ENCODE data around the gene THRB.
A peak's percentile ranks its signal among the peaks of the same experiment; 100 is the strongest.

The THRB gene

DNA sequence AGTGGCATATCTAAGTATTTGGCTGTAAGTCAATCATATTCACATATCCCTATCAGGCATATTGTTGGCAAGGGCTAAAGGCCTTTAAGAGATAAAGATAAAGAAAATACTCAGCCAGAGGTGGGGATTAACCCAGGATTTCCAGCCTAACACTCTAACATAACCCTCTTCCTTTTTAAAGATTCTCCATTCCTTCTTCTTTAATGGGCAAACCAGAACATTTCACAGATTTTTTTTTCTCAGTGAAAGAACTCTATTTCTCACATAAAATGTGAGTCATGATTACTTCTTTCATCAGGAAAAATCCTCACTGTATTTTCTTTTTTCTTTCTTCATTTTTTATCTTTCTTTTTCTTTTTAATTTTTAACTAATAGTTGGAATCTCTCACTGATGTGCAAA, 349.2 kb downstream of the THRB start:
- DNase-seq (ENCODE audit: low read depth) = peak; percentile 26

DNA sequence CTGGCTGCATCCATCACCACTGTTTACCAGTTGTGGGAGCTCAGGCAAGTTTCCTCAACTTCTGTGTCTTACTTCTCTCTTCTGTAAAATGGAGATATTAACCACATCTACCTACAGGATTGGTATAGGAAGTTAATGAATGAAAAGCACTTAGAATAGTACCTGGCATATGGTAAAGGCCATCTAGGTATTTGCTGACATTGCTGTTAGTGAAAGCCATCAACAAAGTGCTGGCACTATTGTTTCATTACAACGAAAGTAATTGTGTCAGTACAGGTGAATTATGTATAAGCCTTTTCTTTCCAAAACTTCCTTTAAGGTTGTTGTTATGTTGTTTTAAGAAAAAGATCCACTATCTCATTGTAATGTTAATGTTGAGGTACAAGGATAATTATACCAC, 352.5 kb downstream of the THRB start:
- DNase-seq (ENCODE audit: low read depth) = no peak

DNA sequence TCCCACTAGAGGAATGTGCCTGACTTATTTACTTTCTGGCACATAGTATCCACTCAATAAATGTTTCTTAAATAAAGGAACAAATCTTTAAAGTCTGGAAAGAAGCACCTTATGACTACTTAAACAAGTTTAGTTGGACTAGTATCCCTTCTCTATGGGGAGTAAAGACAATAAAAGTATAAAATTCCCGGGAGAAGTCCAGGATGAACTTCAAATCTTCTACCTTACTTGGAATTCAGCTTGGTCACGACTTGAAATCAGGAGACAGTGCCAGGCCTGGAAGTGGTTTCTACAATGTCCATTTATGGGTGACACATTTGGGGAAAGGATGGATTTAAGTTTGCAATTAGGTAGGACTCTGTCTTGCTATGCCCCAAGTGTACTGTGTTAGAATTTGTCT, 353.1 kb downstream of the THRB start:
- no peak for DNase-seq (ENCODE audit: low read depth)

DNA sequence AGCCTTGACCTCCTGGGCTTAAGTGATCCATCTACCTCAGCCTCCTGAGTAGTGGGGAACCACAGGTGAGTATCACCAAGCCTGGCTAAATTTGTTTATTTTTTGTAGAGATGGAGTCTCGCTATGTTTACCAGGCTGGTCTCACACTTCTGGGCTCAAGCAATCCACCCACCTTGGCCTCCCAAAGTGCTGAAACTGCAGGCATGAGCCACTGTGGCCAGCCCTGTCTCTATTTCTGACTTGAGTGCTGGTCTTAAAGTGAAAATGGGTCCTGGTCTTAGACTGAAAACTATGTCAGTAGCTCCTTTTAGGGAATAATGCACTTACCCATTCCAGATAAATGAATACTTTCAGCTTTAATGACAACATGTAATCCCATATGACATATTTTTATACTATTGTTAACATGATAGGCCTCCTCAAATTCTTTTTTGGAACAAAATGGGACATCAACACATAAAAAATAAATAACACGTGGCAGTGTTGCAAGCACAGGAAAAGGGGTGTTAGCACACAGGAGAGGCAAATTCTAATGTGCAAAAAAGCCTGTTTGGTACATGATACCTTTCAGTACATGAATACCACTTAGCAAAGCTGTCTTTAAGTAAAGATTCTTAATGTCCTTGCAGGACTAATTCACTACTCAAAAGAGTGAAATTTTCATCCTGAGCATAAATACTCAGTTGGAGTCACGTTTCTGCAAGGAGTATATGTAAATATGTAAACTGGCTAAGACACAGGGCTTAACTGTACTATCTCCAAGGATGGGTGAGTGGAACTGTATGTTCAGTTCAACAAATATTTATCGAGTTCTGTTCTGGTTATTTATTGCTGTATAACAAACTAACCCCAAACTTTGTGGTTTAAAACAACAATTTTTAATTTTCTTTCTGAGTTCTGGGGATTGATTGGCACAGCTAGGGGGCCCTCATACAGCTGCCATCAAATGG, 354.9 kb downstream of the THRB start:
- peak; percentile 70 for DNase-seq (ENCODE audit: low read depth)

DNA sequence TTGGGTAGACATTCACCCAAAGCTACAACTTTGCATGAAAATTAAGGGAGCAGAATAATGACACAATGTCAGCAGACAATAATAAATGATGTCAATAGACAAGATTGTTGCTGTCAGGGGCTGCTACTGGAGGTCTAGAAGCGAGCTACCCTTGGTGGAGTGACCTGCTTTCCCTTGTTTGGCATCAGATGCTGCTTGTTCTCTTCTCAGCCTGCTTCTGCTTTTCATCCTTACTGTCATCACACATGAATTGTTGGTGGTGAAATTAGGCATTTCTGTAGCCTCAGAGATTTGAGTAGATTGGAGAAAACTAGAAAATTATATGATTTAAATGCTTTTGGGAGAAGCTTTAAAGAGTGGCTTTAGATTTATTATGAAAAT, 355.8 kb downstream of the THRB start:
- DNase-seq (ENCODE audit: low read depth) = no peak

DNA sequence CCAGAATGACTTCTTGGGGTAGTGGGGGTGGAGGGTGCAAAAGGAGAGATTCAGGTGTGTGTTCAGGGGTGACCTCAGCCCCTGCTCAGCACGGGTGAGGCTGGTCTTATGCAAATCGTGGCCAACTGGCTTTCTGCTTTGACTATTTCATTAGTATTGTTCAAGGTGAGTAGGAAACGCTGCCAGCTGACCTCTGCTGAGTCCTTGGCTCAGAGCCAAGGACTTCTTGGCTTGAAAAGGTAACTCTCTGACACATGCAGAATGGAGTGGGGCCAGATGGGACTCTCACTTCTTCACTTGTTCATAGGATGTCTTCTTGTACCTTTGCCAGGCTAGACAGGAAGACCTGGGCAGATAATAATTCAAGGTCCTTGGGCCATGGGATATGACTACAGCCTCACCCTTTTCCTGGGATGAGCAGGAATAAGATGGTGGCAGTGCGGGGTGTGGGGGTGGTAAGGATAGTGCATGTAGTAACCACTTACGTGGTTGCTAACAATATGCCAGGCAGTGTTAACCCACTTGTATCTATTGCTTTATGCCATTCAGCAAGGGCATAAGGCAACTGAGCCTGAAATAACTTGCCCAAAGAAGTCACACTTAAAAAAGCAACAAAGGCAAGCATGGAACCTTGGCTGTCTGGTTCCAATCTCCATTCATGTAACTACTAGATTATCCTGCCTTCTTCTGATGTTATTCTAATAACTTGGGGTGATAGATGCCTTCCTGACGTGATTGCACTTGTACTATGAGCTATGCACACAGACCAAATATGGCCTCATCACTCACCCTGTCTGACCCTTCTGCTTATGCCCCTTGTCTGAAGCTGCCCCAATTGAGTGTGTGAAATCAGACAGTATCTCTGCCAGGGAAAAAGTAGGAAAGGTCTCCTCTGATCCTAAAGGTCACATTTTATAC, 356.4 kb downstream of the THRB start:
- no peak for DNase-seq (ENCODE audit: low read depth)

DNA sequence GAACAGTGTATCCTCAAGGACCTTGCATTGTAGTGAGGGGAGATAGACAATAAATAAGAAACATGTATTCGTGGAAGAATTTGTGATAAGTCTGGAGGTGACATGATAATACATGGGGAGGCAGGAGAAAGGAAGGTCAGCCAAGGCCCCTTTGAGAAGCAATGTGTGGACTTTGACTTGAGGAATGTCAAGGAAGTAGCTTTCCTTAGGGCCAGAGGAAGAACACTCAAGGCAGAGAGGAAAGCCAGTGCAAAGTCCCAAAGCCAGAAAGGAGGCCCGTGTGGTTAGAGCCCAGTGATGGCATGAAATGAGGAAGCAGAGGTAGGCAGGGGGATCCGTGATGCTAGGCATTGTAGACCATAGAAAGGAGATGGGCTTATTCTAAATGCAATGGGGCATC, 357.3 kb downstream of the THRB start:
- DNase-seq (ENCODE audit: low read depth) = no peak

DNA sequence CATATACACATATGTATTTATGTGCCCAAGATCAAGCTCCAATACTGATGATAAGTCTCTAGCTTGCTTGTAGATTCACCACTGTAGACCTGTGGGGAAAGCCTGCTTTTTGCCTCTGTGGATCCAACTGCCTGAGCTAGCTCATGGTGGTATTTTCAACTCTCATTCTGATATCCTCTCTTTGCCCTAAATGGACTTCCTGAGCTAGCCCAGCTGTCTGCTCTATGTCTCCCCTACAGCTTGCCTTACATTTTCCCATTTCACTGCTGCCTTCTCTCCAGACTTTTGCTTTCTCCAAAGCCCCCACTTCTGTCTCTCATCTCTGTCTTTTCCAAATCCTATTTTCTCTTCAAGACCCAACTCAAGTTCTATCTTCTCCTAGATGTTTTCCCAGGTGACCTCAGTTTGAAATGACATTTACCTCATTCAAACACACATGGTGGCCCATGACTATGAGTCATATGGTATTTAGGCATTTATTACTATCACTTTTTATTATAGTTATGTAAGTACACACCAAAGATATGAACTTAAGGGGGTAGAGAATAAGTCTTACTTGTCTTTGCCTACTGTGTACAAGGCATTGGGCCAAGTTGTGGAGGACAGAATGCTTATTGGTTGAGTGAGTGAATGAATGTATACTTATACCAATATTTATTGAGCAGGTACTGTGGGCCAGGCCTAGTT, 357.9 kb downstream of the THRB start:
- DNase-seq (ENCODE audit: low read depth) = no peak

DNA sequence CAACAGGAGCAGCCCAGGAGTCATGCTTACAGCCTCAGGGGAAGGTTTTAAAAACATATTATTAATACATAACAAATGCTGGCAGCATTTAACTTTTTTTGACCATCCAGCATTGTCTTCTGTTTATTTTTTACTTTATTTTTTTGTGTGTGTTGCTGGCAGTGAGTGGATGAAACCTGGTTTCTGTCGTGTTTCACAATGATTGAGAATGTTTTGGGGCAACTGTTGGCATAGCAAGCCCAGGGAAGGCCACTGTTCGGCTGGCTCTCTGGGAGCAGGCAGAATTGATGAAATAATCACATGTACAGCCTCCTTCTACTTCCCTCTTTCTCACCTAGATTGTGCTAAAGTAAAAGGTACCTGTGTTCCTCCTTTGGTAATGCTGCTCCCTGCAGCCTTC, 359.4 kb downstream of the THRB start:
- no peak for DNase-seq (ENCODE audit: low read depth)

DNA sequence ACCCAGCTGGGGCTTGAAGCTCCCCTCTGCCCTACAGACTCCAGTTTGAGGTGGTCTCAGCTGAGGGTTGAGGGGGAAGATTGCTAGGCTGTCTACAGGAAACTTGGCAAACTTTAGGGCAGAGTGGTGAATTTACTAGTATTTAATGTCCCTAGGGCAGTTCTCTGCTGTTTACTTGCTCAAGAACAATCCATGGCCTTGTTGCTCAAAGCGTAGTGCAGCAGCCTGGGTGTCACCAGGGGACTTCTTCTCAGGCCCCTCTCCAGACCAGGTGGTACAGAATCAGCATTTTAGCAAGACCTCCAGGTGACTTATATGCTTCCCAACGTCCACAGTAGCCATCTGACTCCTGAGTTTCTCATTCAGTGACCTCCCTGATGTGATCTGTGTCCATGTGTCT, 360.7 kb downstream of the THRB start:
- no peak for DNase-seq (ENCODE audit: low read depth)

DNA sequence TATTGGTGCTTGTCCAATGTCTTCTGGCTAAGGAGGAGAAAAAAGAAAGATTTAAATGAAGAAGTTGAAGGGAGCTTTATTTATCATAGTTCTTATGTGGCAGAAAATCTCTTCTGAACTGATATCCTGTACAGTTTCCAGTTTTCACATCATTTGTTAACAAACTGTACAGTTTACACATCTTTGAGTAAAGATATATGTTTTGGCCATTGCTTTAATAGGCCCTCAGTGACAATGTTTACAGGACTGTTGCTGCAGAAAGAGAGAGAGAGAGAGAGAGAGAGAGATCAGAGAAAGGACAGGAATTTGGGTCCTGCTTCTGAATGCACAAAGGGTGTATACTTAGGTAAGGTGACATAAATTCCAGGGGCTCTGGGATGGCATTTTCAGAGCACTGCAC, 361.2 kb downstream of the THRB start:
- no peak for DNase-seq (ENCODE audit: low read depth)

DNA sequence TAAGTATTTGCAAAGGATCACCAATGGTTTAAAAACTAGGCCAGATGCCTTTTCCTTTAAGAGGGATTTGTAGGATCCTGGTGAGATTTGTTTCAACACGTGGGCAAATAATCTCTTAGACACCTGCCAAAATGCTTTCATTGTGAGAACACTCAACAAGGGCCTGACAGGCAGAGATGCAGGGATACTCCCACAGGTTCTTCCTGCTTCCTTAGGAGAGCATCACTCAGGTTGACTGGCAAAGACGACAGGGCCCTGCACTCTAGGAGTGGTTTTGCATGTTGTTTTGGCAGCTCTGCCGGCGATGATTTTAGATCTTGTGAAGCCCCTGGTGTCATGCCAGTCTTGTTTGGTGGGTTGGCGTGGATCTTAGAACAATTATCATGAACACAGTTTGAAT, 365.1 kb downstream of the THRB start:
- DNase-seq (ENCODE audit: low read depth) = no peak

DNA sequence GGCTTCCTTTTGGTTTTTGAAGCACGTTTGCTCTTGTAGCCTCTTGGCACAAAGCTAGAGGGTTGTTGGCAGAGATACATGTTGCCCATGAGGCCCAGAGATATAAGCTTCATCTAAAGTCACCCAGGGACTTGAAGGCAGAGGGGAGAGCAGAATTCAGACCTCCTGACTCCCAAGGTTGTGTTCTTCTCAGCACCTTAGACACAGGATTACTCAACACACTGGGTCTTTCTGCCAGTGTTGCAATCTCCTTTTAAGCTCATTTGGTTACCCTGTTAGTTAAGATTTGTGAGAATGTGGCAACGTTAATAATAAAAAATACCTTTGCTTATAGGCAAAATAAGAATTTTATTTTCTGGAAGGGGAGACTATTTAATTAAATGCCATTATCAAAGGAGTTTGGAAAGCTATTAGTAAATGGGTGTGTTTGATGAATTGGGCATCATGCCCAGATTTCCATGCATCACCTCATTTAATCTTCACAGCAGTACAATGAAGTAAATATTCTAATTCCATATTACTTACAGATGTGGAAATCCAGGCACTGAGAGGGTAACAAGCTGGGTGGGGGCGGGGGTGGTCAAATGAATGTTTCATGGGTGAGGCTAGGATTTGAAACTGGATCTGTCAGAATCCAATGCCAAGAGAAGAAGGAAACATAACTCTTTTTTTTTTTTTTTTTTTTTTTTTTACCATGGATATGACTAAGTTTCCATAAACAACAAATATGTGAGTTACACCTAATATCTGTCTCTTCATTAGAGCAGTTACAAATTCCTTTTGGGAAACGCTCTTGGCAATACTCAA, 366.2 kb downstream of the THRB start:
- DNase-seq (ENCODE audit: low read depth) = peak; percentile 84

DNA sequence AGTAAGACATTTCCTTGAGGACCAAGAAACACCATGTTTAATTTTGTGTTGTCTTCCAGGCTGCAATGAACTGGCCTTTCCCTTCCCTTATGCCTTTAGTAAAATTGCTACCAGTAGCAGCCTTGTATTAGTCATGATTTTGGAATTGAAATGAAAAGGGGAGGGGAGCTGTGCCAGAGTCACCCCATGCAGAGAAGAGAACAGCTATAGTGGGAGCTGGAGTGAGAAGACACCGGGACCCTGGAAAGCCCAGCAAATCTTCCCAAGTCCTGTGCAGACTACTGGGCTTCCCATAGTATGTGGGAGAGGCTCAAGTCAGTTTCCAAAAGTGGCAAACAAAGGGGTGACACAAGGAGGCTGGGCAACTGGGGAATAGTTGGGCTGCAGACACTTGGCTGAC, 371.1 kb downstream of the THRB start:
- peak; percentile 59 for DNase-seq (ENCODE audit: low read depth)

DNA sequence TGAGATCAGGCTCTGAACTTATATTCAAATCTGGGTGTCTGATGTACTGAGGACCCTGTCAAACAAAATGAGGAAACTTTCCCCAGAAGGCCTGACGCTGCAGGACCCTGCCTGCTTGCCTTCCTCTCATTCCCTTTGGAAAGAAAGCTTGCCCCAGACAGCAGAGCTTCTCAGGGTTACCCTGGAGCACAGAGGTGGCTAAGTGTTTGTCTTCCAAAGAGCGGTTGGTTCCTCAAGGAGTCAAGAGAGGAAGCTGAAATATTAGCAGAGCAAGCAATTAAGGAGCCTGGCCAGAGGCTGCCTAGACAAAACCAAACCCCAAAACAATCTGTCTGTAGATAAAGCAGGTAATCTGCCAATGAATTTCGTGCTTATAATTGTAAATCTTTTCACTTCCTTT, 374.2 kb downstream of the THRB start:
- DNase-seq (ENCODE audit: low read depth) = no peak

DNA sequence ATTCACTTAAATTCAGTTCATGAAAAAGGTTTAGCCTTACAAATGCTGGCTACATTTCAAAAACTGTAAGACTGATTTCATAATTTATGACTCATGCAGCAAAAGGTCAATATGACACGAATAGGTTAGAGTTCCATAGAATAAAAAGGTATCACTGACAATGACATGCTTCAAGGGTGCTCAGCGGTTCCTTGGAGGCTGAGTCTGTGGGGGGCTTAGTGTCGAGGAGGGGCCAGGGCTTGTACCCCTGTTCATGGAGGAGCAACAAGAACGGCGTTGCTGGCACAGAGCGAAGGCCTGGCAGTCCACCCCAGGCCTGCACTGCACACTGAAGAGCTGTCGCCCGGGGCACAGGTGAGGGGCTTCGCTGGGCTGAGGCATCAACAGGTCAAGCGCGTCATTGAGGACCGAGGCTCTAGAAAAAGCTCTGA, 375.3 kb downstream of the THRB start:
- DNase-seq (ENCODE audit: low read depth) = peak; percentile 79

DNA sequence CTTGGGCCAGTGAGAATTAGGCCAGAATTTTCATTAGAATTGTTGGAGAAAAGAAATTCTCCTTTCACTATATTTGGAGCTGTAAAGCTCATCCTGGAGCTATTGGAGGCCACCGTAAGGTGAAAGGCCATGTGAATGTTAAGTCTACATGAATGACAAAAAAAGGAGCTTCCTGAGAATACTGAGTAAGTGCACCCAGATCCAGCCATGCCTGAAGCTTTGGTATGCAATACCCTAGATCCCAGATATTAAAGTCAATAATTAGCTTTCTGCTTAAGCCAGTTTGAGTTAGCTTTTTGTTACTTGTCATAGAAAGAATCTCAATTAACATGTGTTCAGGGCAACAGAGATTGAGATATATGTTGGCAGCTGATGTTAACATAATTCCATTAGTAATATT, 377.1 kb downstream of the THRB start:
- DNase-seq (ENCODE audit: low read depth) = no peak

DNA sequence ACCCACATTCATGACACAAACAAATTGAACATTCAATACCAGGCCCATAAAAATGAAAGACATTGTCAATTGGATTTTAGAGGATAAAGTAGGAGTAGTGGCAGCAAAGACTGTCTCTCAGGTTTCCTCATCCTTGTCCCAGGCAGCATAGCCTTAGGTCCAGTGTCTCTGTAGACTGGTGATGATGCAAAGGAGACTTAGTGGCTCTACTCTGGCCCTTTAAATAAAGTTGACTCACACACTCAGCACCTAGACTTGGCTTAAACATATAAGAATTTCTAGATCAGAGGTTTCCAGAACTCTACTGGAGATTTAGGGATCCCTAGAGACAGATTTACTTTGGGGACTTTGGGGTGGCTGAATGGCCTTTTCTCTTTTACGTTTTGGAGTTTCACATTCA, 382.9 kb downstream of the THRB start:
- DNase-seq (ENCODE audit: low read depth) = no peak

DNA sequence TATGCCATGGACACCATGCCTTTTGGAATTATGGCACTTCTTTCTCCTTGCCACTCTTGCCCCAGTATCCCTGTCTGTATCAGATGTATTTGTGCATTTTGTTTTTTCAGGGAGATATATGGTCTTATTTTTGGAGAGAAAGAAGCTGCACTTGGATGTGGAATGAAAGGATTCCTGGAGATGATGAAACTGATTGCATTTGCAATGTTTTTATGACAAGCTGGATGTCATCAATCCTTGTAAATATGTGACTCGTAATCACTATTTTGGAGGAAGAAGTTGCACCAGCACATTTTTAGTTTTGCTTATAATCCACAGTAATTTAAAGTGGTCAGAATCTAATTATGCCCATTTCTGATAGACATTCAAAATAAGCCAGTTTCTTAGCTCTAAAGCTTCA, 384.6 kb downstream of the THRB start:
- peak; percentile 17 for DNase-seq (ENCODE audit: low read depth)

DNA sequence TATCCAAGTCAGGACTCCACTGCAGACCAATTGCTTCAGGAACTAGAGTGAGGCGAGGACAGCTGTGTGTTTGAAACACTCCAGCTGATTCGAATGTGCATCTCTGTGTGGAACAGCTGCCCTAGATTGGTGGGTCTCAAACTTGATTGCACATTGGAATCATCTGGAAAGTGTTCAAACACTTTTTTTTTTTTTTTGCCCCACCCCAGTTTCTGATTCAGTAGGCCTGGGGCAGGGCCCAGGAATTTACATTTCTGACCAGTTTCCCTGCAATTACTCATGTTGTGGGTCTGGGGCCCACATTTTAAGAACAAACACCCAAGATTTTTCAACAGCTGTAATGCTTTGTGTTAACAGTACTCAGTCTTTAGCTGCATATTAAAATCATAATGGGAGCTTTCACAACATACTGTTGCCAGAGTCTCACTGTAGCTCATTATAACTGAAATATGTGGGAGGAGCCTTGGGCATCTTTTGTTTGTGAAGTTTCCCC, 392.9 kb downstream of the THRB start:
- DNase-seq (ENCODE audit: low read depth) = peak; percentile 28

DNA sequence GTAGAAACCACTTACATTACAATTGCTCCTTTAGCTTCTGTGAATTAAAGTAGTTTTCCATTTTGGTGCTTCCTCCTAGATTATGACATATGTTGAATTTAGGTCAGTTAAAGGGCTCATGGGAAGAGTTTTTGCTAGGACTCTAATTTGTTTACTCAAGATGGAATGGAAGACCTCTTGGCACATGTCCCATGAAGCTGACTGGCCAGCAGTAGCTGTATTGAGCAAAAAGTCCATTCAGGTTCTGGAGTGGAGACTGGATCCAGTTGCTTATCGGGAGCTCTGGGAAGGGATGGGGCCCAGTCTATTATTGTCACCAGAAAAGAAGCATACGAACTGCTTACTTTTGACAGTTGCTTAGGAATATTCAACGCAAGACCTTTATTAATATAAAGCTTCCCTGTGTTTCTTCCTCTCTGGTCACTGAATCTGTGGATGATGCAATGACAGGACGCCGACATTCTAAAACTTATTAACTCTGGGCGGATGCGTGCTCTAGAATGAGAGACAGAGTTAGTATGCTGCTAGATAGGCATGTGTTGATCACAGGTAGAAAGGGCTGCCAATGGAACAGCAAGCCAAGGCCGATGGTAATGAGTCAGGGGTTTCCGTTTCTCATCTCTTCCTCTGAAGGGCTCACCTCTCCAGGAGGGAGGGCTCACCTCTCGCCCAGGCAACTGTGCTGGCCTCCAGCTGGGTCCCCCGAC, 393.8 kb downstream of the THRB start:
- peak; percentile 60 for DNase-seq (ENCODE audit: low read depth)

Measured in iris pigment epithelial cell (primary cell).